MCF 10A (cell line): ENCODE results near the gene CST5. TPM values are rescaled to one million over a fixed set of nuclear protein-coding genes. Genes with fewer than 3 reads are reported as not detected.
"Not testable (repeated sequence)": the region's sequence is repeated elsewhere in the genome, so short reads cannot be mapped to it uniquely, and the experiment has no call there.

Experiments
- BruUV-seq: library from RNA; stranded (reverse); fragments of 400-500 nt; replicated peaks from 2 replicates; lab custom pipeline; 2021; lab: Mats Ljungman, UMichigan
- CTCF ChIA-PET: fragments of 300-600 bp; sonication (Branson Sonifier 250); formaldehyde crosslinking; extraction: SDS; loops from one replicate; lab custom pipeline; 2021; ENCODE audit warnings: antibody characterized with exemption, inconsistent platforms; lab: Yijun Ruan, JAX
- POLR2A ChIA-PET: fragments of 300-600, 350-650 bp; sonication (Branson Sonifier 250); formaldehyde crosslinking; extraction: SDS; loops from one replicate; lab custom pipeline; 2020; ENCODE audit warnings: antibody characterized with exemption, inconsistent platforms; lab: Yijun Ruan, JAX
- DNase-seq: peaks from one replicate; pipeline ENCODE4 v3.0.0-alpha.2; 2018; ENCODE audit not compliant: unreplicated experiment
- H3K27ac Mint-ChIP-seq: one replicate; pipeline ENCODE4 v1.8.0; 2022; ENCODE audit warnings: mild to moderate bottlenecking, low read depth, mixed read lengths; ENCODE audit not compliant: unreplicated experiment
- H3K27me3 Mint-ChIP-seq: one replicate; pipeline ENCODE4 v1.8.0; 2022; ENCODE audit warnings: mixed read lengths; ENCODE audit not compliant: insufficient read depth, unreplicated experiment
- H3K36me3 Mint-ChIP-seq: one replicate; pipeline ENCODE4 v1.8.0; 2022; ENCODE audit warnings: mild to moderate bottlenecking, moderate library complexity, mixed read lengths; ENCODE audit not compliant: insufficient read depth, unreplicated experiment
- H3K4me1 Mint-ChIP-seq: one replicate; pipeline ENCODE4 v1.8.0; 2022; ENCODE audit warnings: mixed read lengths; ENCODE audit not compliant: insufficient read depth, unreplicated experiment
- H3K4me3 Mint-ChIP-seq: one replicate; pipeline ENCODE4 v1.8.0; 2022; ENCODE audit warnings: mild to moderate bottlenecking, moderate library complexity, mixed read lengths; ENCODE audit not compliant: unreplicated experiment
- H3K9me3 Mint-ChIP-seq: one replicate; pipeline ENCODE4 v1.8.0; 2022; ENCODE audit warnings: mixed read lengths; ENCODE audit not compliant: unreplicated experiment
- CTCF ChIP-seq: fragments of 200-600 bp; IDR thresholded peaks from one replicate; pipeline ENCODE4 v1.8.0; 2022; ENCODE audit warnings: antibody characterized with exemption, mild to moderate bottlenecking; ENCODE audit not compliant: unreplicated experiment
- intact Hi-C: fragments of 100-400 bp; cut with micrococcal nuclease; formaldehyde crosslinking; loops from 2 replicates; pipeline ENCODE4 v1.14.1; 2022
- total RNA-seq: library from RNA; stranded (reverse); gene quantifications from 2 replicates; pipeline ENCODE4 v1.2.3, GENCODE V29; 2022

CST5 gene
- total RNA-seq, 1 experiment from 2014 or later: not detected

GRCh38 chr20:23918101-23918862 is 38.7 kb upstream of the CST5 start:
- DNase-seq: no peak
- H3K4me3 Mint-ChIP-seq: no peak overlapping the region
- no peak for TF ChIP-seq CTCF
- peaks cover 24% of the 10 kb centered on the region for H3K9me3 Mint-ChIP-seq
- H3K27me3 Mint-ChIP-seq: no peaks in the 10 kb centered on the region
- H3K27ac Mint-ChIP-seq: no peak overlapping the region
- H3K36me3 Mint-ChIP-seq: peaks cover 6% of the 10 kb centered on the region
- BruUV-seq: no TSS peak
- CTCF ChIA-PET: interaction anchor here (1.2 kb wide), 1 partner anchor 250 kb away, joined by 3 read pairs; no protein-coding TSS in a partner anchor
- POLR2A ChIA-PET: no interaction called here
- H3K4me1 Mint-ChIP-seq: no peaks in the 10 kb centered on the region
- intact Hi-C loops: no loop called here

- no TSS peak for BruUV-seq
- Mint-ChIP-seq H3K9me3 (peaks cover 13% of the 10 kb centered on the region), H3K4me1 (no peaks in the 10 kb centered on the region), H3K27me3 (no peaks in the 10 kb centered on the region), H3K36me3 (no peaks in the 10 kb centered on the region), H3K27ac (no peak overlapping the region), H3K4me3 (no peak overlapping the region)
- TF ChIP-seq CTCF: no peak
- intact Hi-C loops: no loop called here
- no peak for DNase-seq
- POLR2A ChIA-PET: no interaction called here
- CTCF ChIA-PET: interaction anchor here (0.6 kb wide), 1 partner anchor 85 kb away, joined by 3 read pairs; no protein-coding TSS in a partner anchor
These were observed 37.6 kb upstream of the CST5 start for GRCh38 chr20:23917024-23917725.

GRCh38 chr20:23915844-23916243 is 36.3 kb upstream of the CST5 start:
- DNase-seq: no peak

GRCh38 chr20:23914469-23914868 is 34.9 kb upstream of the CST5 start:
- H3K4me3 Mint-ChIP-seq, H3K27me3 Mint-ChIP-seq, BruUV-seq, CTCF ChIA-PET, H3K27ac Mint-ChIP-seq, H3K36me3 Mint-ChIP-seq, H3K4me1 Mint-ChIP-seq, DNase-seq, H3K9me3 Mint-ChIP-seq, POLR2A ChIA-PET, intact Hi-C loops: not testable (repeated sequence)

More at GRCh38 chr20:23915844-23916243, 36.3 kb upstream of the CST5 start:
- H3K27ac Mint-ChIP-seq: no peak overlapping the region
- no peak overlapping the region for H3K4me3 Mint-ChIP-seq
- H3K27me3 Mint-ChIP-seq: no peaks in the 10 kb centered on the region
- H3K9me3 Mint-ChIP-seq: peaks cover 9% of the 10 kb centered on the region
- CTCF ChIA-PET: interaction anchor here (0.7 kb wide), 1 partner anchor 140 kb away, joined by 3 read pairs; no protein-coding TSS in a partner anchor
- no peaks in the 10 kb centered on the region for H3K4me1 Mint-ChIP-seq
- no TSS peak for BruUV-seq
- POLR2A ChIA-PET: no interaction called here
- intact Hi-C loops: no loop called here
- no peak for TF ChIP-seq CTCF
- H3K36me3 Mint-ChIP-seq: no peaks in the 10 kb centered on the region
